GM12891 (cell line): ENCODE data around the gene KIF18B.

Experiments used
- POLR2A ChIP-seq: IDR thresholded peaks from 2 replicates; pipeline ENCODE4 v1.6.1; 2011; ENCODE audit warnings: low read depth, low read length, control low read depth
- POLR2AphosphoS5 ChIP-seq: IDR thresholded peaks from 2 replicates; pipeline ENCODE4 v1.6.1; 2011; ENCODE audit warnings: low read depth, low read length, control low read depth
- POU2F2 ChIP-seq: IDR thresholded peaks from 2 replicates; pipeline ENCODE4 v1.6.1; 2011; ENCODE audit warnings: low read depth, mild to moderate bottlenecking, control low read depth, low read length, moderate library complexity
- SPI1 ChIP-seq: IDR thresholded peaks from 2 replicates; pipeline ENCODE4 v1.6.1; 2011; ENCODE audit warnings: low read depth, low read length, control low read depth
- TAF1 ChIP-seq: IDR thresholded peaks from 2 replicates; pipeline ENCODE4 v1.6.1; 2011; ENCODE audit warnings: low read depth, low read length, control low read depth

DNA sequence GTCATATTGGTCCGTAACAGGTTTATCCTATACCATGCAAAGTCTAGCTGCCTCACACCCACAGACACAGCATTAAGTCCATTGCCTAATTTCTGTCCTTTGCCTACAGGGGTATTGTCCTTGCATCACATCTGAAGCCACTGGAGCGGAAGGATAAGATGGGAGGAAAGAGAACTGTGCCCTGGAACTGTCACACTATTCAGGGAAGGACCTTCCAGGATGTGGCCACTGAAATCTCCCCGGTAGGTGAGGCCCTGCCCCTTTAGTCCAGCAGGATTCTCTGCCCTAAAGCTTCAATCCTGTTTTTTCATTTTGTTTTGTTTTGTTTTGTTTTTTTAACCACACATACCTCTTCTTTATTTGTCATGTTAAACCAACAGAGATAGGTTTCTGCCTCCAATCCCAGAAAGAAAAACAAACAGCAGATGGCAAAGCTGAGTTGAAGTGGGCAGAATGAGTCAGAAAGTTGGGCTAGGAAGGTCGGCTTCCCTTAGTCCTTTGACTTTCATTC lies 46.1 kb downstream of the KIF18B start:
- TF ChIP-seq SPI1 (no peak), POLR2AphosphoS5 (no peak), POLR2A (no peak), TAF1 (no peak), POU2F2 (no peak)
